PFSK-1 (cell line): ENCODE data around the gene VPS37B.

Source experiments
- FOXP2 ChIP-seq: optimal IDR thresholded peaks from 2 replicates; pipeline ENCODE3; 2011; ENCODE audit warnings: borderline replicate concordance, control low read depth, inconsistent platforms; ENCODE audit not compliant: insufficient read depth; ENCODE audit errors: extremely low read length, extremely low read depth
- POLR2AphosphoS5 ChIP-seq: IDR thresholded peaks from 2 replicates; pipeline ENCODE4 v1.6.1; 2012; ENCODE audit warnings: low read depth, mild to moderate bottlenecking, control low read depth, low read length, moderate library complexity
- REST ChIP-seq, 2 experiments: IDR thresholded peaks; 2 replicates each; pipeline versions ENCODE4 v1.6.1 to v1.8.0; 2011 to 2012; ENCODE audit warnings: low read depth in 2 of 2, low read length in 2 of 2, control low read depth in 1 of 2, inconsistent platforms in 1 of 2, mild to moderate bottlenecking in 1 of 2, moderate library complexity in 1 of 2; ENCODE audit not compliant: insufficient read depth in 1 of 2
- SIN3A ChIP-seq: IDR thresholded peaks from 2 replicates; pipeline ENCODE4 v1.6.1; 2012; ENCODE audit warnings: mild to moderate bottlenecking, low read length, moderate library complexity, borderline replicate concordance; ENCODE audit not compliant: insufficient read depth
- TAF1 ChIP-seq: IDR thresholded peaks from 2 replicates; pipeline ENCODE4 v1.6.1; 2012; ENCODE audit warnings: low read length, control low read depth, borderline replicate concordance; ENCODE audit not compliant: insufficient read depth

DNA sequence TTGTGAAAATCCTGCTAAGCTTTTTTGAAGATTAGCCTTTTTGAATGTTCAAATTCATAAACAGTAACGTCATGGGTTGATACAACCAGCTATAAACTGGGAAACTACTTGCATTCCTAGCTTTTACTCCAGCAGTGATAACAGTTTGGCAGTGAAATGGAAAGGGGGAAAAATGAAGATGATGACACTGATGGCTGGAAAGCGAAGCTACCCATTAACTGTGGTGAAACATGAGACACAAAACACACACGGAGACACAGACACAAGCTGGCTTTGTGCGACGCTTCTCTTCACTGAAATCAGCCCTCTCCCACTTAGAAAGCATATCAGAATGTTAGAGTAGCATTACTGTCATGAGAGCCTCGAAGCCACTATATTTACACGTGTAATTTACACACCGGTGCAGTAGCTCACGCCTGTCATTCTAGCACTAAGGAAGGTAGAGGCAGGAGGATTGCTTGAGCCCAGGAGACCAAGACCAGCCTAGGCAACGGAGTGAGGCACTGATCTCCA, 15.7 kb downstream of the VPS37B start:
- TF ChIP-seq REST (IDR thresholded peaks at IDR 0.05; ENCODE audit: insufficient read depth in 1 of 2, low read depth in 2 of 2, low read length in 2 of 2) (no peak), POLR2AphosphoS5 (no peak), TAF1 (no peak), SIN3A (no peak), FOXP2 (no peak)
